Caco-2 (cell line): ENCODE measurements around the gene SERGEF. TPM values are rescaled to one million over a fixed set of nuclear protein-coding genes. Genes with fewer than 3 reads are reported as not detected.

Experiments used
- BruUV-seq: library from RNA; stranded (reverse); fragments of 400-500 nt; replicated peaks from 2 replicates; lab custom pipeline; 2021; lab: Mats Ljungman, UMichigan
- CTCF ChIA-PET: fragments of 300-600 bp; sonication (Branson Sonifier 250); formaldehyde crosslinking; loops from one replicate; lab custom pipeline; 2022; ENCODE audit warnings: antibody characterized with exemption; lab: Charles Lee
- POLR2A ChIA-PET: fragments of 300-600 bp; sonication (Branson Sonifier 250); formaldehyde crosslinking; loops from one replicate; lab custom pipeline; 2022; ENCODE audit warnings: antibody characterized with exemption; lab: Charles Lee
- DNase-seq, 2 experiments: peaks; one replicate each; pipeline versions ENCODE4 v3.0.0 to v3.0.0-alpha.2; 2020 to 2022
- H3K27me3 ChIP-seq: replicated peaks from 2 replicates; pipeline ENCODE4 v1.6.0; 2011; ENCODE audit warnings: low read length; ENCODE audit not compliant: control insufficient read depth, insufficient read depth
- H3K36me3 ChIP-seq: 2 replicates; pipeline ENCODE4 v1.5.1; 2011; ENCODE audit warnings: low read length; ENCODE audit not compliant: control insufficient read depth, insufficient read depth
- H3K4me1 ChIP-seq: fragments of 250-450 bp; sonication (Bioruptor Pico); 2 replicates; pipeline ENCODE4 v1.5.1; 2020; ENCODE audit warnings: mild to moderate bottlenecking
- H3K4me3 ChIP-seq: 2 replicates; pipeline ENCODE4 v1.5.1; 2011; ENCODE audit warnings: low read depth, mild to moderate bottlenecking, control low read depth, low read length
- H3K9me3 ChIP-seq: fragments of 250-450 bp; sonication (Bioruptor Pico); 2 replicates; pipeline ENCODE4 v1.5.1; 2020; ENCODE audit warnings: mild to moderate bottlenecking, moderate library complexity
- H3K27ac Mint-ChIP-seq: one replicate; pipeline ENCODE4 v1.8.0; 2022; ENCODE audit warnings: mixed read lengths; ENCODE audit not compliant: unreplicated experiment
- H3K27me3 Mint-ChIP-seq: one replicate; pipeline ENCODE4 v1.8.0; 2022; ENCODE audit warnings: mixed read lengths; ENCODE audit not compliant: insufficient read depth, unreplicated experiment
- H3K36me3 Mint-ChIP-seq: one replicate; pipeline ENCODE4 v1.8.0; 2022; ENCODE audit warnings: mild to moderate bottlenecking, mixed read lengths; ENCODE audit not compliant: insufficient read depth, unreplicated experiment
- H3K4me1 Mint-ChIP-seq: one replicate; pipeline ENCODE4 v1.8.0; 2022; ENCODE audit warnings: low read depth, mixed read lengths; ENCODE audit not compliant: unreplicated experiment
- H3K4me3 Mint-ChIP-seq: one replicate; pipeline ENCODE4 v1.8.0; 2022; ENCODE audit warnings: mild to moderate bottlenecking, moderate library complexity, mixed read lengths; ENCODE audit not compliant: unreplicated experiment
- H3K9me3 Mint-ChIP-seq: one replicate; pipeline ENCODE4 v1.8.0; 2022; ENCODE audit warnings: mixed read lengths; ENCODE audit not compliant: unreplicated experiment
- CTCF ChIP-seq, 2 experiments: fragments of 200-600 bp in 1 of 2; IDR thresholded peaks; 1 replicate in 1 of 2; 2 replicates in 1 of 2; pipeline versions ENCODE4 v1.5.1 to v1.8.0; 2011 to 2022; ENCODE audit warnings: antibody characterized with exemption in 1 of 2, control low read depth in 1 of 2, inconsistent platforms in 1 of 2, low read depth in 1 of 2, low read length in 1 of 2, mild to moderate bottlenecking in 1 of 2, moderate library complexity in 1 of 2; ENCODE audit not compliant: insufficient read depth in 1 of 2, severe bottlenecking in 1 of 2, unreplicated experiment in 1 of 2
- intact Hi-C: fragments of 100-400 bp; cut with micrococcal nuclease; formaldehyde crosslinking; loops from one replicate; pipeline ENCODE4 v1.10.0; 2022; ENCODE audit not compliant: unreplicated experiment
- total RNA-seq: library from RNA; stranded (reverse); gene quantifications from 2 replicates; pipeline ENCODE4 v1.2.3, GENCODE V29; 2022

Gene SERGEF
- total RNA-seq, 1 experiment from 2014 or later = 17.5 TPM

GRCh38 chr11:17932472-17932871, 80.4 kb downstream of the SERGEF start:
- no peaks in the 10 kb centered on the region for H3K27me3 Mint-ChIP-seq
- no peaks in the 10 kb centered on the region for H3K36me3 Mint-ChIP-seq
- H3K27me3 ChIP-seq = no peaks in the 10 kb centered on the region
- intact Hi-C loops = no loop called here
- ChIA-PET CTCF (interaction anchor here (0.8 kb wide), 1 partner anchor 46 kb away, joined by 3 read pairs; no protein-coding TSS in a partner anchor), POLR2A (no interaction called here)
- no peak overlapping the region for H3K4me3 Mint-ChIP-seq
- no peaks in the 10 kb centered on the region for H3K4me1 Mint-ChIP-seq
- H3K27ac Mint-ChIP-seq = no peak overlapping the region
- H3K4me3 ChIP-seq = no peak overlapping the region
- peak in 1 of 2 experiments; percentile 17 for TF ChIP-seq CTCF (IDR thresholded peaks at IDR 0.05; ENCODE audit: insufficient read depth in 1 of 2, low read depth in 1 of 2, low read length in 1 of 2, severe bottlenecking in 1 of 2, unreplicated experiment in 1 of 2)
- H3K9me3 ChIP-seq = no peaks in the 10 kb centered on the region
- DNase-seq = peak in 1 of 2 experiments; percentile 15
- H3K36me3 ChIP-seq = no peaks in the 10 kb centered on the region
- no TSS peak for BruUV-seq
- H3K4me1 ChIP-seq = no peaks in the 10 kb centered on the region
- peaks cover 6% of the 10 kb centered on the region for H3K9me3 Mint-ChIP-seq

- ChIA-PET CTCF (no interaction called here), POLR2A (no interaction called here)
- Mint-ChIP-seq H3K27me3 (no peaks in the 10 kb centered on the region), H3K4me1 (no peaks in the 10 kb centered on the region), H3K36me3 (no peaks in the 10 kb centered on the region), H3K27ac (no peak overlapping the region), H3K4me3 (no peak overlapping the region), H3K9me3 (peaks cover 6% of the 10 kb centered on the region)
- no peaks in the 10 kb centered on the region for H3K36me3 ChIP-seq
- intact Hi-C loops = no loop called here
- H3K4me3 ChIP-seq = no peak overlapping the region
- no TSS peak for BruUV-seq
- no peaks in the 10 kb centered on the region for H3K27me3 ChIP-seq
- H3K9me3 ChIP-seq = no peaks in the 10 kb centered on the region
- H3K4me1 ChIP-seq = no peaks in the 10 kb centered on the region
- DNase-seq = no peak
- TF ChIP-seq CTCF (IDR thresholded peaks at IDR 0.05; ENCODE audit: insufficient read depth in 1 of 2, low read depth in 1 of 2, low read length in 1 of 2, severe bottlenecking in 1 of 2, unreplicated experiment in 1 of 2) = no peak
Measured at GRCh38 chr11:17931595-17931994, 81.3 kb downstream of the SERGEF start.

- ChIA-PET POLR2A (no interaction called here), CTCF (no interaction called here)
- no TSS peak for BruUV-seq
- Mint-ChIP-seq H3K4me3 (no peak overlapping the region), H3K9me3 (peaks cover 6% of the 10 kb centered on the region), H3K27ac (no peak overlapping the region), H3K4me1 (no peaks in the 10 kb centered on the region), H3K27me3 (no peaks in the 10 kb centered on the region), H3K36me3 (no peaks in the 10 kb centered on the region)
- H3K36me3 ChIP-seq = no peaks in the 10 kb centered on the region
- no peak for DNase-seq
- no peaks in the 10 kb centered on the region for H3K9me3 ChIP-seq
- H3K4me1 ChIP-seq = no peaks in the 10 kb centered on the region
- no peak overlapping the region for H3K4me3 ChIP-seq
- intact Hi-C loops = no loop called here
- H3K27me3 ChIP-seq = no peaks in the 10 kb centered on the region
- TF ChIP-seq CTCF (IDR thresholded peaks at IDR 0.05; ENCODE audit: insufficient read depth in 1 of 2, low read depth in 1 of 2, low read length in 1 of 2, severe bottlenecking in 1 of 2, unreplicated experiment in 1 of 2) = no peak
Measured at GRCh38 chr11:17930544-17931125, 82.2 kb downstream of the SERGEF start.
